GM12874 (cell line): ENCODE results near the gene S100A6.

ENCODE experiments used
- TF ChIP-seq, protein P1 (sequence below): IDR thresholded peaks from 2 replicates; pipeline ENCODE4 v1.5.1; 2011; ENCODE audit warnings: low read depth, mild to moderate bottlenecking, control low read depth, low read length, moderate library complexity; ENCODE audit not compliant: insufficient read depth

Gene S100A6

DNA sequence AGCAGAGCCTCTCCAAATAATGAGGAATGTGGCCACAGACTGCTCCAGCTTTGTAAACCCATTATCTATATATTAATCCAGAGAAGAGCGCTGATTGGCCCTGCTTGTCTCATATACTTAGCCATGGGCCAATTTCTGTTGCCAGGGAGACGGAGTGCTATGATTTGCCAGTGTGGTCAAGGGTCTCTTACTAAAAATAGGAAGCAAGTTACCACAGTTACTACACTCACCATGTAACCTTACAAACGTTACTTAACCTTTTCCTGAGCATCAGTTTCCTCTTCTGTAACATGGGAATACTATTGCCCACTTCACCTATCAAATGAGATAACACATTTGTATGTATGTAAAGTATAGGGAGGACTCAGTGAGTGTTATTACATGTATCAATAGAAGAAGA lies 37.6 kb upstream of the S100A6 start:
- TF ChIP-seq, protein P1, sequence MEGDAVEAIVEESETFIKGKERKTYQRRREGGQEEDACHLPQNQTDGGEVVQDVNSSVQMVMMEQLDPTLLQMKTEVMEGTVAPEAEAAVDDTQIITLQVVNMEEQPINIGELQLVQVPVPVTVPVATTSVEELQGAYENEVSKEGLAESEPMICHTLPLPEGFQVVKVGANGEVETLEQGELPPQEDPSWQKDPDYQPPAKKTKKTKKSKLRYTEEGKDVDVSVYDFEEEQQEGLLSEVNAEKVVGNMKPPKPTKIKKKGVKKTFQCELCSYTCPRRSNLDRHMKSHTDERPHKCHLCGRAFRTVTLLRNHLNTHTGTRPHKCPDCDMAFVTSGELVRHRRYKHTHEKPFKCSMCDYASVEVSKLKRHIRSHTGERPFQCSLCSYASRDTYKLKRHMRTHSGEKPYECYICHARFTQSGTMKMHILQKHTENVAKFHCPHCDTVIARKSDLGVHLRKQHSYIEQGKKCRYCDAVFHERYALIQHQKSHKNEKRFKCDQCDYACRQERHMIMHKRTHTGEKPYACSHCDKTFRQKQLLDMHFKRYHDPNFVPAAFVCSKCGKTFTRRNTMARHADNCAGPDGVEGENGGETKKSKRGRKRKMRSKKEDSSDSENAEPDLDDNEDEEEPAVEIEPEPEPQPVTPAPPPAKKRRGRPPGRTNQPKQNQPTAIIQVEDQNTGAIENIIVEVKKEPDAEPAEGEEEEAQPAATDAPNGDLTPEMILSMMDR: no peak

- TF ChIP-seq, protein P1: peak; percentile 72
Observed at GRCh38 chr1:153572569-153573015, 36.8 kb upstream of the S100A6 start.

- TF ChIP-seq, protein P1: no peak
Observed at GRCh38 chr1:153571706-153572105, 35.9 kb upstream of the S100A6 start.

GRCh38 chr1:153570874-153571273 lies 35.1 kb upstream of the S100A6 start:
- TF ChIP-seq, protein P1: no peak

DNA sequence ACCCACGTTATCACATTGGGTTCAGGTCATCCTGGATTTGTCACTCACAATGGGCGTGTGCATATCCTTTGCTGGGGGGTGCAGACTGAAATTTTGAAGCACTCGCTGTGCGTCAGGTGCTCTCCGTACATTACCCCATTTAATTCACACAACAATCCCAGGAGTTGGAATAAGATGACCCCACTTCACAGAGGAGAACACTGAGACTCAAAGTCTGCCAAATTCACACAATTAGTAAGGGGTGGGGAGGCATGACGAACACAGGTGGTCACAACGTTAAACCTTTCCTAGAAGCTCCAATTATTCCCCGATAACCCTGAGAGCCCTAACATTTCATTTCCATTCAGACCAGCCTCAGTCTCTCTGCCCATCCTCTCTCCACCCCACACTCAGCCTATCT lies 33.7 kb upstream of the S100A6 start:
- TF ChIP-seq, protein P1: no peak

DNA sequence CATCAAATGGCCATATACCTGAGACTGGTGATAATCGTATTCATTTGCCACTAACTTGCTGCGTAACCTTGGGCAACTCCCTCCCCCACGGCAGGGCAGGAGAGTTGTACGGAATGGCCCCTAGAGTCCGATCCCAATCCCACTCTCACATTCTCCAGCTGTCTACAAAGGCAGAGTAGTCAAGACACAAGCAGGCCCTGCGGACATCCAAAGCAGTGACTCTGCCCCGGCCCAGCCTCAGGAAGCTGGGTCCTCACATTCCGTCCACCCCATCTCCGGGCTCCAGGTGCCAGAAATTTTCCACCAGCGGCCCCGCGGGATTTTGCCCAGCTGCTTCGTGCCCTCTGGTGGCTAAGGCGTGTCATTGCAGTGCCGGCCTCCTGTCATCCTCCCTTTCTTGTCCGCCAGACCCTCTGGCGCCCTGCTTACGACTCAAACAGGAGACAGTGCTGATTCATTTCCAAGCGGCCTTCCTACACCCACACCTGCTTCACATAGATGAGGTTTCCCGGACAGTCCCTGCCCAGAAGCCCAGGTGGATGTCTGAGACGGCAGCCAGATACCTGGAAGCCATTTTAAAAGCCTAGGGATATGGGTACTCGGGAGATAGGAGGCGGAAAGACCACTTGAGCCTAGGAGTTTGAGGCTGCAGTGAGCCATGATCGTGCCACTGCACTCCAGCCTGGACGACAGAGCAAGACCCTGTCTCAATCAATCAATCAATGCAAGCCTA lies 32.7 kb upstream of the S100A6 start:
- TF ChIP-seq, protein P1: peak; percentile 97

- TF ChIP-seq, protein P1: no peak
Observed at GRCh38 chr1:153567621-153568366, 32.0 kb upstream of the S100A6 start.
